SKM-1 treated with dmso at 0.1 percent for 144 hours (cell line): Measurements from ENCODE around the gene CALD1.

Experiments used
- DNase-seq: peaks from one replicate; lab custom pipeline; 2025; ENCODE audit not compliant: unreplicated experiment; lab: John Stamatoyannopoulos, UW

The CALD1 gene, protein sequence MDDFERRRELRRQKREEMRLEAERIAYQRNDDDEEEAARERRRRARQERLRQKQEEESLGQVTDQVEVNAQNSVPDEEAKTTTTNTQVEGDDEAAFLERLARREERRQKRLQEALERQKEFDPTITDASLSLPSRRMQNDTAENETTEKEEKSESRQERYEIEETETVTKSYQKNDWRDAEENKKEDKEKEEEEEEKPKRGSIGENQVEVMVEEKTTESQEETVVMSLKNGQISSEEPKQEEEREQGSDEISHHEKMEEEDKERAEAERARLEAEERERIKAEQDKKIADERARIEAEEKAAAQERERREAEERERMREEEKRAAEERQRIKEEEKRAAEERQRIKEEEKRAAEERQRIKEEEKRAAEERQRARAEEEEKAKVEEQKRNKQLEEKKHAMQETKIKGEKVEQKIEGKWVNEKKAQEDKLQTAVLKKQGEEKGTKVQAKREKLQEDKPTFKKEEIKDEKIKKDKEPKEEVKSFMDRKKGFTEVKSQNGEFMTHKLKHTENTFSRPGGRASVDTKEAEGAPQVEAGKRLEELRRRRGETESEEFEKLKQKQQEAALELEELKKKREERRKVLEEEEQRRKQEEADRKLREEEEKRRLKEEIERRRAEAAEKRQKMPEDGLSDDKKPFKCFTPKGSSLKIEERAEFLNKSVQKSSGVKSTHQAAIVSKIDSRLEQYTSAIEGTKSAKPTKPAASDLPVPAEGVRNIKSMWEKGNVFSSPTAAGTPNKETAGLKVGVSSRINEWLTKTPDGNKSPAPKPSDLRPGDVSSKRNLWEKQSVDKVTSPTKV

GRCh38 chr7:134778941-134779740, at the start of gene CALD1:
TSS of gene CALD1 (plus strand) at chr7:134779634. CDS start at chr7:134867734, 88,100 bp downstream.
- DNase-seq = no peak

- no peak for DNase-seq
Observed at GRCh38 chr7:134729895-134730294, 49.5 kb upstream of the CALD1 start.

DNA sequence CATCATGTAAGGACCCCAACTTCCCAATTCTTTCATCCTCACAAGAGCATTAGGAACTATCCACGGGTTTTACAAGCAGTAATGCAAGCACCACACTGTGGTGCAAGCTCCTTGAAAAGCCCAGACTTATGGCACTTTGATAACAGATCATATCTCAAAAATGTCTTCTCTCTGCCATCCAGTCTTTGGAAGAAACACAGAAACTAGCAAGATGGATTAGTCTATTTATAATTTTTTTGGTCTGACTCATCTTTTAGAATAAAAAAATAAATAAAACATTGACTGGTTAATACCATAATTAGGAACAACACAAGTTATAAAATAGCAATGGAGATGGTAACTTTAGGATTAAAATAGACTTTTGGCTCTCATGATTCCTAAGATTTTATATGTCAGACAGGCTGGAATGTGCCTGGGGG, 49.0 kb upstream of the CALD1 start:
- DNase-seq = no peak

DNA sequence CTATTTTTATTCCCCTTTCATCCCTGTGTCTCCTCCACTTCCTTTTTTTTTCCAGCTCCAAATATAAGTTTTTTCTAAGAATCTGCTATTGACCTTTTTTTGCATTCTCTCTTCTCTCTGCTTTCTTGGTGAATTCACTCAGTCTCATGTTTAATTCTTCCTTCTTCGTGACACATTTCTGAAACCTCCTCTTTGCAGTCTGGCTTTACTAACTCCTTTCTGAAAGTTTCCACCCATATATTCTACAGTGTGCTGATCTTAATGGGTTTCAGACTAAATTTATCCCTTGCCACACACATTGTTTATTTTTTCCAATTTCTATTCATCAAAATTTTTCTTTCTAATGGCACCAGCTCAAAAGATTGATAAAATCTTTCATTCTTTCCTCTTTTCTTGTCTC, 47.8 kb upstream of the CALD1 start:
- no peak for DNase-seq

GRCh38 chr7:134732728-134733127, 46.7 kb upstream of the CALD1 start:
- no peak for DNase-seq

- no peak for DNase-seq
Observed at GRCh38 chr7:134736381-134736780, 43.1 kb upstream of the CALD1 start.

DNA sequence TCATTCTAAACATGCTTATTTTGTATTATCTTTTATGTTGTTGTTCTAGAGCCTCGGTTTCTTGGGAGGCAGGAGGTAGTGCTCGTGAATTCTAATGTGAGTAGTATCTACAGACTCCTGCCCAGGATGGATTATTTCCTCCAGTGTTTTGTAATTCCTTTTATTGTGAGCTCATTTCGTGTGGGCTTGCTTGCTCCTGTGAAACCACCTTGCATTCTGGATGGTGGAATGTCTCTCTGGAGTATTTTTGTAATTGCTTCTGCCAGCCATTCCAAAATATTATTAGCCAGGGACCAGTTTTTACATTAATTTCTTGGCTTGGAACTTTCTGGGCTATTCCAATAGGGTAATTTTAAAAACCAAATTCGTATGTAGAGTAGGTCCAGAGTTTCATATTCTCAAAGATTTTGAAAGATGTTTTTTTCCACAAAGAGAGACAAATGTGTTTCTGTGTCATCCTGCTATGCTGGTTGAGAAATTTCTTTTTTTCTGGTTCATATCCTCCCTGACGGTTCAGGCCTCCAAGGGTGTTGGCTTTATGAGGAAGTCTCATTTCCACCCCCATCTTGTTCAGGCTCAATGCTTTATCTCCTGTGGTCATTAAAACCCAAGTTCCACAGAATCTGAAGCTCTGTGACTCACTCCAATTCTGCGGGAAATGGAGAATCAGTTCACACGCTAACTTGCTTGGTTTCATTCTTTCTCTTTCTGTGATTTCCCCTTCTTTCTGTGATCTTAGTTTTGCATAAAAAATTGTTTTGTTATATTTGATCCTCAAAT, 41.7 kb upstream of the CALD1 start:
- peak; percentile 75 for DNase-seq

DNA sequence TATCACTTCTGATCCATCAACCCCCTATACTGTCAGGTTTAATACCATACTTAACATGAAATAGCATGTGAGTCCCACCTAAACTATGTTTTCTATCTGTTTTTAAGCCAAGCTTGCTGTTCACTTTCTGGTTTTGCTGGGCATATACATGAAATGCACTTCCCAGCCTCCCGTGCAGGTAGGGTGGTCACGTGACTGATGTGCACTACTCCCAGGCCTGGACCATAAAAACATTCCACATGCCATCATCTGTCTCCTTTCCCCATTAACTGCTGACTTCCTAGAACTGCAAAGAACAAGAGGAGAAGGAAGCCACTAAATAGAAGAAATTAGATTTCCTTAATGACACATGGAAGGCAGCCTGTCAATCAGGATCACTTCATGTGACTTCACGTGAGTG, 40.1 kb upstream of the CALD1 start:
- no peak for DNase-seq

DNA sequence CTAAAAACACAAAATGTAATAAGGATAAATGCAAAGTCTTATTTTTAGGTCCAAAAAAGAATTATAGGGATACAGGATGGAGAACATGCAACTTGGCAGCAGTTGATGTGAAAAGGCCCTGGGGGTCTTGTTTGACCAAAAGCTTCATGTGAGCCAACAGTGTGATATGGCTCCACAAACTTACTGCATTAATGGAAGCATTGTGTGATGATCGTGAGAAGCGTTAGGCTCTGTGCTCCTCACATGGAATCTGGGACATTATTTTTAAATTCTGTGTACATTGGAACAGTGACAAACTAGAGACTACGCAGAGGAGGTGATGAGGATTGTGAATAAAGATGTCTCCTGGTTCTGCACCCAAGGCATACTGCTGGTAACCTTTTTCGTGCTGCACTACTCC, 39.1 kb upstream of the CALD1 start:
- no peak for DNase-seq

DNA sequence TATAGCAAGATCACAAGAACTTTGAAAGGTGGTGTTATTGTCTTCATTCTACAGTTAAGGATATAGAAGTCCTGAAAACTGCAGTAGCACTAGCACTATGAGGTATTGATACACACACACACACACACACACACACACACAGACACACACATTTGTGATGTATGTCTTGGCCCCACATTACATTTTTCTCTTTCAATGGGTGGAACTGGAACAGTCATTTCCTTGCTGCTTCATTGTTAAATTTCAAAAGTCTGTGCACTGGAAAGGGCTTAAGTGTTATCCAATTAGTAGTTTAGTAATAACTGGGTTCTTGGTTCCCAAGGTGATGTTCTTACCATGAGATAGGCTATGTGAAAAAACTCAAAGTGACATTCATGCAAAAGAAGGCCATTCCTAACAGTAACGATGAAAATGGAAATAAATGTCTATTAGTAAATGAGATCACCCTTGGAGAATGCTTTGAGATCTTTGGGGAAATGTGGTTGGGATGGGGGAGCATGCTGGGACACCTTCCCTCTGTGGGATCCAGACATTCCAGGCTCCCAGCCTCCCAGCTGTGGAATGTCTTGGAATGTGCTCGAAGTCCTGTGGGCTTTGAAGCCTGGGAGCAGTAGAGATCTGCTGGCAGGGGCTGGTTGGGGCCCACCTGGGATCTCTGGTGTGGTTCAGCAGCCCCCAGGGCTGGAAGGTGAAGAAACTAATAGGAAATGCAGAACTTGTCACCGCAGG, 37.4 kb upstream of the CALD1 start:
- no peak for DNase-seq

GRCh38 chr7:134742688-134743350, 36.6 kb upstream of the CALD1 start:
- DNase-seq = no peak

DNA sequence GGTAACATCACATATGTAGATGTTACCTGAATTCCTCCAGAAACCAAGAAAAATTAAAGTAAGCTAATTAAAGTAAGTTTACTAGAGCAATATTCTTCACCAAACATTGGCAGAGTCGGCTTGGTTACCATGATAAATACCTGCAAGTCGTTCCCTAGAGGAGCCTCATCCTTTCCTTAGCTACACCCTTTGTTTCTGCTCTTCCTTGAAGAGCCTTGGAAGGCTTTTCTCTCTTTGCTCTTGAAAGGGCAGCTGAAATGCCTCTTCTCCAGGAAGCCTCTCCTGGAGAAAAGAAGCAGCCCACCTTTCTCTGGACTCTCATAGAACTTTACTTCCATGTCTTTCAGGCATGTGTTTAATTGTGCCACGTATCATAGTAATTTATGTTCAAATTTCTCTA, 34.9 kb upstream of the CALD1 start:
- DNase-seq = no peak

GRCh38 chr7:134747326-134747725, 32.1 kb upstream of the CALD1 start:
- DNase-seq = no peak

DNA sequence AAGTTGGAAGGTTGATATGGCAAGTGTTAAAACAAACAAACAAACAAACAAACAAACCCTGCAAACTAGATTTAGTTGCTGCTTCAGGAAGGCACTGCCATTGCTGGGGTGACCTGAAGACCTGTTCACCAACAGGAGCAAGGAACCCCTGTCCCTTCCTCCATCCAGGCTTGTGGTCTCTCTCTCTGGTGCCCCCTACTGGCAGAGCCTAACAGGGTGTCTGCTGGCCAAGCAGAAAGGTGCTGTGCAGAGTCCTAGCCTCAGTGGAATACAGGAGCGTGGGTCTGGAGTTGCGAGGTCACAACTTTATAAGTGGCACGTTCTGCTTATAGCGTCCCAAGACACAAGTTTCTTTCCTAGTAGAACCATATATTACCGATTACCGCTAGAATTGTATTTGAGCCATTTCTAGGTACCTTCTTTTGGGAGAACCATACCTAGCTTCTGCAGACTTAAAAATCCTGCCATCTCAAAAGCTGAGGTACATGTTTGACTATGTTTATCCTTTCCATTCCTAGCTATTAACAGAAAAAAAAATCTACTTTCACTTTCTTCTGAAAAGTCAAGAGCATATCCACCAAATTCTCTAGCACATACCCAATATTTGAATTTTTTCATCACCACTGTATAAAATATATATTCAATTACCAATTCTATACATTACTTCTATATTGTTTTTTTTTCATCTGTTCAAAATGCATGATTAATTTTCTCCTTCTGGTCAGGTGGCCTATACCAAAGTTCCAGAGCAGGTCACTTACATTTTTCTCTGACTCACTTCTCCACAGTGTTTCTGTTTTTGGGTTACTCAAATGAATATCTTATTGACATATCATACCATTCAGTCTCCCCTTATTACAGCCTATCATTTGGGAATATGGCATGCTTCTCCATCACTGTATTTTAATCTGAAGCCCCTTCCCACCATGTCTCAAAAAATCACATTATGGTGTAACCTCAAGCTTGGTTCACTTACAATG, 29.1 kb upstream of the CALD1 start:
- DNase-seq = peak; percentile 48

DNA sequence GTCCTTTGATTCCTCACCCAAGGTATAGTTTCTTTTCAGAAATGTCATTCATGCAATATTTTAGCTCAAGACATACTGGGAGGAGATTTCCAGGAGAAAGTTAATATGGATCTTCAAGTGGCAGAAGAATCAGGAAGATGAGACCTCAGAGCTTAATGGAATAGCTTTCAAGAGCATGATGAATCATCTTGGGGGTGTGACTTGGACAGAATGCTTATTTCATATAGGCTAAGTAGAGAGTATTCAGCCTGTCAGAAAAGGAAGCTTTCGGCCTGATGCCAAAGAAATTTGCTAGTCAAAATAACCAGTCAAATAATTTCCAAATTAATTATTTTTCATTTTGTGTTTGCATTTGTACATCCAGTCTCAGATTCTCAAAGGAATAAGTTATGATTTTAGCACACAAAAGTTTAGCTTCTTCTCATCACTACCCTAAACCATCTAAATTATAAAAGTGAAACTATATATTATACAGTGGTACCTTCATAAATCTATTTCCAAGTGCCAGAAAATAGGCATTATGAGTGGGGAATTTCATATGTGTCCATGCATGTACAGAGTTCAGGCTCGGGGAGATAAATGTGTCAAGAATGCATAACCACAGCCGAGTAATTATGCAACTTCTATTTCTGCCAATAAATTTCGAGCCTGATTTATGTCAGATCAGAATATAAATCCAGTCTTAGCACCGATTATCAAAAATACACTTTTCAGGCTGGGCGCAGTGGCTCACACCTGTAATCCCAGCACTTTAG, 27.3 kb upstream of the CALD1 start:
- no peak for DNase-seq

- DNase-seq = no peak
Observed at GRCh38 chr7:134755422-134756022, 23.9 kb upstream of the CALD1 start.

DNA sequence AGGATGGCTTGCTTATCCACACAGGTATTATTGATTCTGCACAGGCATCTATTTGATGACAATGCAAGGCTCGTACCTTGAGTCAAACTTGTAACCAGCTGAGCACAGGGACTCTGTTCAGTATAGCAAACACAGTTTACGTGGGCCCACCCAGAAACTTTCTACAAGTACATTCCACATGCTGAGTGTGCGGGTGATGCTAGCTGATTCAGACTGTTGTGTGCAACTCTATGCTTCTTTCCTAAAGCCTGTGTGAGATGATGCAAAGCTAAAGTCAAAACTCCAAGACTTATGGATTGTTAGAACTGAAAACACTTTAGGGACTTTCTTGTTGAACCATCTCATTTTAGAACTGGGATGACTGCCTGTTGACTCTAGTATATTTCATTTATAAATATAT, 21.5 kb upstream of the CALD1 start:
- DNase-seq = no peak
